ENCODE results near the gene VMO1. TPM values are rescaled to one million over a fixed set of nuclear protein-coding genes. Genes with fewer than 3 reads are reported as not detected.

VMO1 gene
- total RNA-seq, 6 donors from 2014 or later, result 3.1 to 28.8 (median 13.4) TPM; not detected in 1

DNA sequence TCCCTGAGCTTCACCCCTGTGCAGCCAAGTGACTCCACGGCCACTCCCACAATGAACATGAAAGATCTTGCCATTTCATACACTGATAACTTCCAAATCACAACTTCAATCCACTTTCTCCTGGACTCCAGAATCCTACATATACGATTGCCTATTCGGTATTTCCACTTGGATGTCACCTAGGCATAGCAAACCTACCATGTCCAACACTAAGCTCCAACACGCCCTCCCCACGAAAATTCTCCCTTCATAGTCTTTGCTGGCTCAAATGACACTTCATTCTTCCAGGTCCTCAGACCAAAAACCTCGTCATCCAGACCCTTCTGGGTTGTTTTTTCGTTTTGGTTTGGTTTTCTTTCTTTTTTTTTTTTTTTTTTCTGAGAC is 4.5 kb upstream of the VMO1 start:
- ATAC-seq (ENCODE audit: low FRiP score in 2 of 2), result no peak
- no peaks in the 10 kb centered on the region for H3K27me3 ChIP-seq
- peak overlapping the region; percentile 89 to 97 (median 92) for H3K27ac ChIP-seq
- DNase-seq, result no peak
- peaks cover 29 to 40% (median 33%) of the 10 kb centered on the region in 4 donors for H3K4me1 ChIP-seq
- H3K4me3 ChIP-seq, result peak overlapping the region in 3 of 4 donors; percentile 70 to 79 (median 79)
- 49 to 51% methylated on average over 7 of the region's 7 CpGs for WGBS, 2 donors
- TF ChIP-seq POLR2AphosphoS5 (IDR thresholded peaks at IDR 0.05) (no peak), POLR2A (IDR thresholded peaks at IDR 0.05) (no peak), EP300 (IDR thresholded peaks at IDR 0.05) (no peak), CTCF (IDR thresholded peaks at IDR 0.05) (no peak)
- no peaks in the 10 kb centered on the region for H3K9me3 ChIP-seq
- H3K36me3 ChIP-seq, result no peaks in the 10 kb centered on the region

DNA sequence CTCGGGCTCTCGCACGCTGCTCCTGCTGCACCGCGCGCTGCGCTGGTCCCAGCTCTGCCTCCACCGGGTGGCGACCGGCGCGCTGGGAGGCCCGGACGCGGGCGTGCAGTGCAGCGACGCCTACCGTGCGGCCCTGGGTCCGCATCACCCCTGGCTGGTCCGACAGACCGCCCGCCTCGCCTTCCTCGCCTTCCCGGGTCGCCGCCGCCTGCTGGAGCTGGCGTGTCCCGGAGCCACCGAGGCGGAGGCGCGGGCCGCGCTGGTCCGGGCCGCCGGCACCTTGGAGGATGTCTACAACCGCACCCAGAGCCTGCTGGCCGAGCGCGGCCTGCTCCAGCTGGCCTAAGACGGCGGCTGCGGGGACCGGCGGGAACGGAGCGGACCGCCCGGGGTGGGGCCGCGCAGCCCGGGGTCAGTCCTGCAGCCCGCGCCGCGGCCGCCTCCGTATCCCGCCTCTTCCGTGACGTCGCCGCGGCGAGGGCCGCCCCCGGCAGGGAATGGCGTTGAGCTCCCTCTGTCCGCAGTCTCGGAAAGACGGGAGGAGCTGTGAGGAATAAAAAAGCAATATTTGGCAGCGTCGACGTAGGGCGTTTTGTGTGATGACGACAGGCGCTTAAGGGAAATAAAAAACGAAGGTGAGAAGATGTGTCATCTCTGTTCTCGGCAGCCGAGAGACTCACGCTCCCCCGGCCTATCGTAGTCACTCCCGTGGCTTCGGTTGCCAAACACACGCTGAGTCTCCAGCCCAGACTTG is 4.0 kb upstream of the VMO1 start:
- Histone ChIP-seq H3K36me3 (no peaks in the 10 kb centered on the region), H3K9me3 (no peaks in the 10 kb centered on the region), H3K4me3 (peak overlapping the region; percentile 70 to 79 (median 78)), H3K27ac (peak overlapping the region; percentile 89 to 97 (median 92)), H3K27me3 (peaks cover 0 to 5% (median 0%) of the 10 kb centered on the region in 4 donors), H3K4me1 (peaks cover 32 to 46% (median 37%) of the 10 kb centered on the region in 4 donors)
- WGBS, 2 donors, result 0% methylated on average over 27 to 52 of the region's 91 CpGs
- DNase-seq (peak; percentile 90 to 97), ATAC-seq (ENCODE audit: low FRiP score in 2 of 2) (peak; percentile 92 to 95)
- peak in 1 of 4 donors; percentile 15 for TF ChIP-seq EP300 (IDR thresholded peaks at IDR 0.05)
- peak; percentile 64 for TF ChIP-seq POLR2AphosphoS5 (IDR thresholded peaks at IDR 0.05)
- peak in 3 of 4 donors; percentile 56 to 96 (median 85) for TF ChIP-seq POLR2A (IDR thresholded peaks at IDR 0.05)
- TF ChIP-seq CTCF (IDR thresholded peaks at IDR 0.05), result peak; percentile 70 to 99 (median 98)

- TF ChIP-seq POLR2A (IDR thresholded peaks at IDR 0.05) (no peak), POLR2AphosphoS5 (IDR thresholded peaks at IDR 0.05) (no peak), CTCF (IDR thresholded peaks at IDR 0.05) (no peak), EP300 (IDR thresholded peaks at IDR 0.05) (no peak)
- no peaks in the 10 kb centered on the region for H3K36me3 ChIP-seq
- ATAC-seq (ENCODE audit: low FRiP score in 2 of 2) (no peak), DNase-seq (no peak)
- peak overlapping the region; percentile 89 to 97 (median 92) for H3K27ac ChIP-seq
- H3K4me3 ChIP-seq, result peak overlapping the region; percentile 70 to 79 (median 78)
- H3K4me1 ChIP-seq, result peaks cover 33 to 47% (median 39%) of the 10 kb centered on the region in 4 donors
- 0% methylated on average over 20 of the region's 25 CpGs; no CpG with 5 or more reads in 1 of the 2 donors for WGBS, 2 donors
- no peaks in the 10 kb centered on the region for H3K9me3 ChIP-seq
- peaks cover 0 to 6% (median 0%) of the 10 kb centered on the region in 4 donors for H3K27me3 ChIP-seq
Observed at GRCh38 chr17:4789701-4789950, 3.5 kb upstream of the VMO1 start.

DNA sequence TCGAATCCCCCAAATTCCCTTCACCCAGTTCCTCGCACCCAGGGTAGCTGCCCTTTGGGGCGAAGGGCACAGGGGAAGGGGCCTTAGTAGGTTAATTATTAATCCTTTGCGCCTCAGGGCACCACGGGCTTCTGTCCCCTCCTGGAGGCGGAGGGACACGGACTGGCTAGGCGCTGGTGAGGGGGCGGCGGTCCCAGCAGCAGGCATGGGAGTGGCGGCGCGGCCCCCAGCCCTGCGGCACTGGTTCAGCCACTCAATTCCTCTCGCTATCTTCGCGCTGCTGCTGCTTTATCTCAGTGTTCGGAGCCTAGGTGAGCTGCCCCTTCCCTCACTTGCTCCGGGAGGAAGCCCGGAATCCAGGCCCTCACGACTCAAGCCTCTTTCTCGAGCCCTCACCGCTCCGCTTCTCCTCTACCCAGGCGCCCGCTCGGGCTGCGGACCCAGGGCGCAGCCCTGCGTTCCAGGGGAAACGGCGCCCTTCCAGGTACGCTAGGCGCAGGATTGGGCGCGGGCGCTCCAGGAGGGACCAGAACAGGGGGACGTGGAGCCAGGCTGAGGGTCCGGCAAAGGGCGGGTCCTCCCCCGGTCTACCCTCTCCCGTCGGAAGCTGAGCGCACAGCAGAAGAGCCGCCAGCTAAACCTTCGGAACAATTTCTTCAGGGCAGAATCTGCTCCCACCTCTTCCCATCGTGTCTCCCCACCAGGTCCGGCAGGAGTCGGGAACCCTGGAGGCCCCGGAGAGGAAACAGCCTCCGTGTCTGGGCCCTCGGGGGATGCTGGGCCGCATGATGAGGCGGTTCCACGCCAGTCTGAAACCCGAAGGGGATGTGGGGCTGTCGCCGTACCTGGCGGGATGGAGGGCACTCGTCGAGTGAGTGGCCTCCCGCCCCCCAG is 2.9 kb upstream of the VMO1 start, which contains the start of gene GLTPD2:
Gene GLTPD2 (plus strand): TSS at position 158 of the 894 bp plus-strand sequence. CDS start 48 bp downstream, at position 206.
- Histone ChIP-seq H3K36me3 (no peaks in the 10 kb centered on the region), H3K27ac (peak within 1 kb of the TSS; percentile 89 to 97 (median 92)), H3K4me3 (peak within 1 kb of the TSS; percentile 70 to 79 (median 78)), H3K27me3 (peaks cover 0 to 6% (median 0%) of the 10 kb centered on the region in 4 donors), H3K9me3 (no peaks in the 10 kb centered on the region), H3K4me1 (peaks cover 33 to 47% (median 39%) of the 10 kb centered on the region in 4 donors)
- DNase-seq, result peak in 1 of 2 donors; percentile 84
- TF ChIP-seq EP300 (IDR thresholded peaks at IDR 0.05), result no peak
- TF ChIP-seq POLR2AphosphoS5 (IDR thresholded peaks at IDR 0.05), result no peak
- 46 to 53% methylated on average over 42 to 49 of the region's 62 CpGs for WGBS, 2 donors
- no peak for ATAC-seq (ENCODE audit: low FRiP score in 2 of 2)

All from upper lobe of left lung (tissue), 6 donors.